Measurements from ENCODE around the gene LSR.
A peak's percentile ranks its signal among the peaks of the same experiment; 100 is the strongest.

LSR gene

GRCh38 chr19:35247526-35248309 lies 1.1 kb upstream of the LSR start:
- DNase-seq (ENCODE audit: low read depth in 2 of 2), result peak in 1 of 2 donors; percentile 54

- no peak for DNase-seq (ENCODE audit: low read depth in 2 of 2)
These were observed 495 bp downstream of the LSR start for GRCh38 chr19:35249146-35249847.

GRCh38 chr19:35249848-35250711 lies 1.3 kb downstream of the LSR start:
- no peak for DNase-seq (ENCODE audit: low read depth in 2 of 2)

- DNase-seq (ENCODE audit: low read depth in 2 of 2), result no peak
These were observed 2.7 kb downstream of the LSR start for GRCh38 chr19:35251456-35251855.

DNA sequence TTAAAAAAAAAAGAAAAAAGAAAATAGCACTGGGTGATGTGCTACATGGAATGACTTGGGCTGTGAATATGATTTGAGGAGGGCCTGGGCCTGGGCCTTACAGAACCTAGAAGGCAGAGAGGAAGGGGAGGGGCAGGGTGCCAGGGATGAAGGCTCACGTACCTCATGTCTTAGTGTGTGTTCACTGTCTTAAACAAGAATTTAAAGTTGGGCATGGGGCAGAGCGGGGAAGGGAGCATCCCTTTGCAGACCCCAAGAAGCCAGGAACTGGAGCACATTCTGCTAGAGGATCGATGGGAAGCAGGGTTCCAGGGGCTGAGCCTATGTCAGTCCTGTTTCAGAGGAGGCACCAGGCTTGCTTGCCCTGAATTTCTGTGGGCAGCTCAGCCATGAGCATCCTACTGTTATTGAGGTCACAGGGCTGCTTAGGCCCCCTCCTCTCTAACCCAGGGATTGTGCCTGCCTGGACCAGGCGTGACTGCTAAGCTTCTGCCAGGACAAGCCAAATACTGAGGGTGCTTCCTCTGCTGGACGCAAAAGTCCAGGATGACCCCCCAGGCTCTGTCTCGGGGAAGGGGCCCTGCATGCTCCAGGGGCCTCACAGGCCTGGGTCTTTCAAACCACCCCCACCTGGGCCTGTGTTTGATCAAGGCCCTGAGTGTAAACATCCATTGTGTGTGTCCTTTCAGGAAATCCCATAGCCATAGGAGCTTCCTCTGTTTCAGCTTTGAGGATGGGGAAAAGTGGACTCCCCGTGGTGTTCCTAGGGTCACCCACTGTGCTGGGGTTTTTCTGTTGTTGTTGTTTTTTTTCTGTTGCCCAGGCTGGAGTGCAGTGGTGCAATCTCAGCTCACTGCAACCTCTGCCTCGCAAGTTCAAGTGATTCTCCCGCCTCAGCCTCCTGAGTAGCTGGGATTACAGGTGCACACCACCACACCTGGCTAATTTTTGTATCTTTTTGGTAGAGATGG lies 4.8 kb downstream of the LSR start:
- DNase-seq (ENCODE audit: low read depth in 2 of 2), result no peak

- no peak for DNase-seq (ENCODE audit: low read depth in 2 of 2)
These were observed 5.8 kb downstream of the LSR start for GRCh38 chr19:35254341-35255297.

- no peak for DNase-seq (ENCODE audit: low read depth in 2 of 2)
These were observed 7.8 kb downstream of the LSR start for GRCh38 chr19:35256566-35256965.

DNA sequence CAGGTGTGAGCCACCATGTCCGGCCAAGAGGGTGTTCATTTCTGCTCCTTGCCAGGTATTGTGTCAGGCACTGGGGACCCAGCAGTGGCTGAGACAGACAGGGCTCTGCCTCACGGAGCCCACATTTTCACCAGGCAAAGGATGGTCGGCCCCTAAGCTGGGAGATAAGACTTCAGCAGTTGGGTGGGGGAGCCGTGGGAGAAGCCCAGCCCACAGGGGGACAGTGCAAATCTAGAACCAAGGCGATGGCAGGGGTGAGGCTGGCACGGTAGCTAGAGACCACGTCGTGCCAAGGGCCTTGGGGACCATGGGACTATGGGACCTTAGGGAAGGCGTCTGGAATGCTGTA lies 8.3 kb downstream of the LSR start:
- no peak for DNase-seq (ENCODE audit: low read depth in 2 of 2)

DNA sequence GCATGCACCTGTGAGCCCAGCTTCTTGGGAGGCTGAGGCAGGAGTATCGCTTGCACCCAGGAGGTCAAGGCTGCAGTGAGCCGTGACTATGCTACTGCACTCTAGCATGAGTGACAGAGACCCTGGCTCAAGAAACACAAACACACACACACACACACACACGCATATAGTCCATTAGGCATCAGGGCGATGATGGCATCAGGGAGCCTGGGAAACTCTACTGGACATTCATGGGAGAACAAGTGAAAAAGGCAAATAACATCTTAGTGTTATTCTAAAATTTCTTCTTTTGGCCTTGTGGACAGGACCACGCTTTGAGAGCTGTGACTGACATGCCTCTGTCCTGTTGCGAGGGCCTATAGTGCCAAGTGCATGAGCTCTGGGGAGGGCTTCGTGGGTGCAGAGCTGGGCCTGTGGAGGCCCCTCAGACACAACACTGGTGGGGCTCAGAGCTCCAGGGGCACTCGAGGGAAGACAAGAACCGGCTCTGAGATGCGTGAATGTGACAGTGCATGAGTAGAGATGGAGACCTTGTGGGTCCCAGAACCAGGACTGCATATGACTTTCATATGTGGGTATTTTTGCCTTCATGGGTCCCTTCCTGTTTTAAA lies 12.0 kb downstream of the LSR start:
- no peak for DNase-seq (ENCODE audit: low read depth in 2 of 2)

- no peak for DNase-seq (ENCODE audit: low read depth in 2 of 2)
These were observed 12.7 kb downstream of the LSR start for GRCh38 chr19:35261356-35262100.

GRCh38 chr19:35262101-35262761 lies 13.4 kb downstream of the LSR start:
- DNase-seq (ENCODE audit: low read depth in 2 of 2), result no peak

DNA sequence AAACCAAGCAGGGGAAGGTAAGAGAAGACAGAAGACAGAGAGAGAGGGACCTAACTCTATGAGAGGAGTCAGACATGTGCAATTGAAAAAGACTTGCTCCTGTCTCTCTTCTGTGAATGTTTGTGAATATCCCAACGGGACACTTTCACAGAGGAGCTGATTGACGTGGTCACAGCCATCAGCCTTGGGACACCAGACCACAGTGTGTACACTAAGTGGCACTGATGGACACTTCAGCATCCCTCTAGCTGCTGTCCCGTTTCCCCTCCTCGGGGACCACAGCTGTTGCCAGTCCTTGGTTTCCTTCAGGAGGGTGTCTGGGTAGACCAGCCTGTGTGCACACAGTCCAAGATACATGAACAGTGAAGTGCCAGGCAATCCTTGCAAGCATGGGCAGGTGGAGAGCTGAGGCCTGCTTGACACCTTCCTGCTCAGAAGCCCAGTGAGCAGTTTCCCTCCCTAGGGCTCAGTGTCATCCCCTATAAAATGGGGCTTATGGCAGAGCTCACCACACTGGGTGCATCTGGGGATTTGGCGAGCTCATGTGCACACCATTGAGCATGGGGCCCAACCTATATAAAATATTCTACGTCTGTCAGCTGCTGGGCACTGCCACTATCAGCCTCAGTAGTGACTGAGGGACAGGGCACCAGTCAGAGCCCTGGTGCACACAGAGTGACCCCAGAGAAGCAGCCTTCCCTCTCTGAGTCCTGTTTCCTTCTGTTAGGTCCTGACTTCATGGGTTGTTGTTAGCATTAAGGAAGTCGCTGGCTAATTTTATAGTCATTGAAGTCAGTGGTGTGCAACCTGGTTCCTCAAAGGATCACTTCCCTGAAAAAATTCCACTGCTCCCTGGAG lies 15.7 kb downstream of the LSR start:
- no peak for DNase-seq (ENCODE audit: low read depth in 2 of 2)

DNA sequence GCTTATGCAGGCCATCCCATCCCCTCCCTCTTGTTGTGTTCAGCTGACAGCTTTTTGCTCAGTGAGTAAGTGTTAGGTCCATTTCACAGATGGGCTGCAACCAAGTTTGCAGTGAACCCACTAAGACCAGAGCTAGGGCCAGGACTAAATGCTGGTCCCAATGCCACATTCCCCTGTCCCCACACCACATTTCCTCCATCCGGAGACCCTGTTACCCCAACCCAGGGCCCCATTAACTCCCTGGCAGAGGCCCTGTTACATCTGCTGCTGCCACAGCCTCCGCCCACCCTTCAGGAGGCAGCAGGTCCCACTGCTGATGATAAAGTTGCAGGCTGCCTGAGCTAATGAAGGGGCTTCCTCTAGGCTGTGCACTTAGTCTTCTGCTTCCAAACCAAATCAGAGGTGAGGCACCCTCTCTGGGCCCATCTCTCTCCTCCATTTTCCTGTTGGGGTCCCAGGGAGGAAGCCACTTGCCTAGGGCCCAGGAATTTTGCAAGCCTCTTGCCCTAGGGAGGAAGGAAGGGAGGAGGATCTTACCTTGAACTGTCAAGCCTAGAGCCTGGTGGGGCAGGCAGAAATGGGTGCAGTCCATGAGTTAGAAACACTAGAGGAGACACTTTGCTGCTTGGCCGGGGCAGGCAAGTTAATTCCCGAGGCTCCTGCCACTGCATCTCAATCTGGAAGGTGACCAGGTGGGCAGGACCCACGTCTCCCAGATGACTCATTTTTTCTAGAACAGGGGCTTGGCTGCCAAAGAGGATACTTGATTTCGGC lies 16.5 kb downstream of the LSR start:
- no peak for DNase-seq (ENCODE audit: low read depth in 2 of 2)

- DNase-seq (ENCODE audit: low read depth in 2 of 2), result no peak
These were observed 17.2 kb downstream of the LSR start for GRCh38 chr19:35265900-35266519.

DNA sequence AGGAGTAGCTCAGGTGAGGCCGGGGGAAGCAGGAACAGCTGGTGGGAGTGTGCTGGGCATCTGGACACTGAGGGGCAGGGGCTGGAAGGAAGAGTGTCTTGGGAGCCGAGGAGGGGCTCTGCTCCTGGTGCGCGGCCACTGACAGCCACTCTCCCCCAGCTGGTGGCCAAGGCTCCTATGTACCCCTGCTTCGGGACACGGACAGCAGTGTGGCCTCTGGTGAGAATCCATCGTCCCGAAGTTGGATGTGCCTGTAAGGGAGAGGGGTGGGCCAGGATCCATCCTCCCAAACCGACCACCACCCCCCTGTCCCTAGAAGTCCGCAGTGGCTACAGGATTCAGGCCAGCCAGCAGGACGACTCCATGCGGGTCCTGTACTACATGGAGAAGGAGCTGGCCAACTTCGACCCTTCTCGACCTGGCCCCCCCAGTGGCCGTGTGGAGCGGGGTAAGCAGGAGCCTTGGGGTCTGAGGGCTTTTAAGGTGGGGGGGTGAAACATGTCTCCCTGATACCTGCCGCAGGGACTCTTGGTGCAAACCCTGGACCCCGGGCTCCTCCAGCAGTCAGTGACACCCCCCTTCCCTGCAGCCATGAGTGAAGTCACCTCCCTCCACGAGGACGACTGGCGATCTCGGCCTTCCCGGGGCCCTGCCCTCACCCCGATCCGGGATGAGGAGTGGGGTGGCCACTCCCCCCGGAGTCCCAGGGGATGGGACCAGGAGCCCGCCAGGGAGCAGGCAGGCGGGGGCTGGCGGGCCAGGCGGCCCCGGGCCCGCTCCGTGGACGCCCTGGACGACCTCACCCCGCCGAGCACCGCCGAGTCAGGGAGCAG lies 17.9 kb downstream of the LSR start:
- DNase-seq (ENCODE audit: low read depth in 2 of 2), result no peak

All from stimulated activated CD4-positive, alpha-beta T cell treated with anti-CD3 and anti-CD28 coated beads, Interleukin-1b, Interleukin-23, amount 100 ng/mL, for 4 hours (primary cell).